ENCODE results near the gene AFG3L2.

Gene AFG3L2

GRCh38 chr18:12397254-12397653 lies 20.2 kb upstream of the AFG3L2 start:
- Histone ChIP-seq H3K4me3 (ENCODE audit: low read depth in 1 of 2, low read length in 1 of 2) (no peak overlapping the region), H3K4me1 (ENCODE audit: control insufficient read depth in 1 of 2, insufficient read depth in 1 of 2, low read depth in 1 of 2, low read length in 1 of 2) (no peaks in the 10 kb centered on the region), H3K9me3 (no peaks in the 10 kb centered on the region), H3K27me3 (peaks cover 6% of the 10 kb centered on the region), H3K27ac (no peak overlapping the region), H3K36me3 (no peaks in the 10 kb centered on the region)
- TF ChIP-seq CTCF (IDR thresholded peaks at IDR 0.05), result no peak

GRCh38 chr18:12394428-12394827 lies 17.4 kb upstream of the AFG3L2 start:
- TF ChIP-seq CTCF (IDR thresholded peaks at IDR 0.05), result no peak
- Histone ChIP-seq H3K36me3 (no peaks in the 10 kb centered on the region), H3K4me3 (ENCODE audit: low read depth in 1 of 2, low read length in 1 of 2) (no peak overlapping the region), H3K27ac (no peak overlapping the region), H3K27me3 (no peaks in the 10 kb centered on the region), H3K9me3 (no peaks in the 10 kb centered on the region), H3K4me1 (ENCODE audit: control insufficient read depth in 1 of 2, insufficient read depth in 1 of 2, low read depth in 1 of 2, low read length in 1 of 2) (no peaks in the 10 kb centered on the region)

GRCh38 chr18:12393998-12394397 lies 17.0 kb upstream of the AFG3L2 start:
- Histone ChIP-seq H3K9me3 (no peaks in the 10 kb centered on the region), H3K27ac (no peak overlapping the region), H3K4me1 (ENCODE audit: control insufficient read depth in 1 of 2, insufficient read depth in 1 of 2, low read depth in 1 of 2, low read length in 1 of 2) (no peaks in the 10 kb centered on the region), H3K36me3 (no peaks in the 10 kb centered on the region), H3K4me3 (ENCODE audit: low read depth in 1 of 2, low read length in 1 of 2) (no peak overlapping the region), H3K27me3 (no peaks in the 10 kb centered on the region)
- TF ChIP-seq CTCF (IDR thresholded peaks at IDR 0.05), result no peak

- Histone ChIP-seq H3K9me3 (no peaks in the 10 kb centered on the region), H3K4me1 (ENCODE audit: control insufficient read depth in 1 of 2, insufficient read depth in 1 of 2, low read depth in 1 of 2, low read length in 1 of 2) (no peaks in the 10 kb centered on the region), H3K4me3 (ENCODE audit: low read depth in 1 of 2, low read length in 1 of 2) (no peak overlapping the region), H3K27me3 (no peaks in the 10 kb centered on the region), H3K36me3 (no peaks in the 10 kb centered on the region), H3K27ac (no peak overlapping the region)
- no peak for TF ChIP-seq CTCF (IDR thresholded peaks at IDR 0.05)
These were observed 16.5 kb upstream of the AFG3L2 start for GRCh38 chr18:12393510-12393909.

GRCh38 chr18:12391487-12392165 lies 14.6 kb upstream of the AFG3L2 start:
- no peaks in the 10 kb centered on the region for H3K36me3 ChIP-seq
- H3K4me1 ChIP-seq (ENCODE audit: control insufficient read depth in 1 of 2, insufficient read depth in 1 of 2, low read depth in 1 of 2, low read length in 1 of 2), result no peaks in the 10 kb centered on the region
- TF ChIP-seq CTCF (IDR thresholded peaks at IDR 0.05), result peak; percentile 16
- no peaks in the 10 kb centered on the region for H3K9me3 ChIP-seq
- H3K4me3 ChIP-seq (ENCODE audit: low read depth in 1 of 2, low read length in 1 of 2), result no peak overlapping the region
- H3K27me3 ChIP-seq, result no peaks in the 10 kb centered on the region
- no peak overlapping the region for H3K27ac ChIP-seq
